Endothelial cell (in vitro differentiated cells): ENCODE results near the gene CARNS1. TPM values are rescaled to one million over a fixed set of nuclear protein-coding genes. Genes with fewer than 3 reads are reported as not detected.

Experiments
- DNase-seq: peaks from one replicate; pipeline ENCODE4 v3.0.0; 2021; ENCODE audit warnings: low spot score
- H3K27ac Mint-ChIP-seq: one replicate; pipeline ENCODE4 v1.8.0; 2021; ENCODE audit warnings: mixed read lengths, inconsistent platforms; ENCODE audit not compliant: unreplicated experiment
- H3K27me3 Mint-ChIP-seq: one replicate; pipeline ENCODE4 v1.8.0; 2021; ENCODE audit warnings: mild to moderate bottlenecking, moderate library complexity, mixed read lengths, inconsistent platforms; ENCODE audit not compliant: unreplicated experiment
- H3K36me3 Mint-ChIP-seq: one replicate; pipeline ENCODE4 v1.8.0; 2021; ENCODE audit warnings: mild to moderate bottlenecking, low read depth, mixed read lengths, inconsistent platforms; ENCODE audit not compliant: unreplicated experiment
- H3K4me1 Mint-ChIP-seq: one replicate; pipeline ENCODE4 v1.8.0; 2021; ENCODE audit warnings: mild to moderate bottlenecking, mixed read lengths, inconsistent platforms; ENCODE audit not compliant: unreplicated experiment
- H3K4me3 Mint-ChIP-seq: one replicate; pipeline ENCODE4 v1.8.0; 2021; ENCODE audit warnings: mild to moderate bottlenecking, mixed read lengths, inconsistent platforms; ENCODE audit not compliant: unreplicated experiment
- H3K9me3 Mint-ChIP-seq: one replicate; pipeline ENCODE4 v1.8.0; 2021; ENCODE audit warnings: mixed read lengths, inconsistent platforms; ENCODE audit not compliant: unreplicated experiment
- CTCF ChIP-seq: fragments of 200-600 bp; sonication (generic); IDR thresholded peaks from one replicate; pipeline ENCODE4 v1.5.0; 2021; ENCODE audit warnings: antibody characterized with exemption; ENCODE audit not compliant: unreplicated experiment
- total RNA-seq: library from RNA; stranded (reverse); fragmentation: NEBNext Ultra II Directional; extraction: Animal tissue kit (Norgen Biotek cat#: 25700); gene quantifications from one replicate; pipeline ENCODE4 v1.2.1, GENCODE V29; 2021; ENCODE audit not compliant: unreplicated experiment

Gene CARNS1
- total RNA-seq, 1 donor from 2014 or later: not detected

- Mint-ChIP-seq H3K36me3 (peaks cover 12% of the 10 kb centered on the region), H3K9me3 (no peaks in the 10 kb centered on the region), H3K27me3 (peaks cover 13% of the 10 kb centered on the region), H3K4me3 (peak overlapping the region; percentile 51), H3K4me1 (peaks cover 5% of the 10 kb centered on the region), H3K27ac (no peak overlapping the region)
- TF ChIP-seq CTCF: no peak
- DNase-seq: no peak
These were observed 16.1 kb downstream of the CARNS1 start for GRCh38 chr11:67431346-67432249.

GRCh38 chr11:67432655-67433349 lies 17.3 kb downstream of the CARNS1 start:
- H3K4me1 Mint-ChIP-seq: peaks cover 6% of the 10 kb centered on the region
- H3K27ac Mint-ChIP-seq: no peak overlapping the region
- TF ChIP-seq CTCF: no peak
- no peak overlapping the region for H3K4me3 Mint-ChIP-seq
- H3K36me3 Mint-ChIP-seq: peaks cover 16% of the 10 kb centered on the region
- DNase-seq: no peak
- H3K9me3 Mint-ChIP-seq: no peaks in the 10 kb centered on the region
- peaks cover 10% of the 10 kb centered on the region for H3K27me3 Mint-ChIP-seq

GRCh38 chr11:67433536-67434394 lies 18.3 kb downstream of the CARNS1 start:
- no peak overlapping the region for H3K4me3 Mint-ChIP-seq
- no peak for DNase-seq
- H3K27ac Mint-ChIP-seq: peak overlapping the region; percentile 36
- H3K4me1 Mint-ChIP-seq: peaks cover 4% of the 10 kb centered on the region
- H3K27me3 Mint-ChIP-seq: peaks cover 10% of the 10 kb centered on the region
- H3K36me3 Mint-ChIP-seq: peaks cover 17% of the 10 kb centered on the region
- no peak for TF ChIP-seq CTCF
- no peaks in the 10 kb centered on the region for H3K9me3 Mint-ChIP-seq

- Mint-ChIP-seq H3K27me3 (peaks cover 17% of the 10 kb centered on the region), H3K4me1 (peaks cover 8% of the 10 kb centered on the region), H3K4me3 (no peak overlapping the region), H3K36me3 (peaks cover 23% of the 10 kb centered on the region), H3K27ac (no peak overlapping the region), H3K9me3 (no peaks in the 10 kb centered on the region)
- no peak for DNase-seq
- TF ChIP-seq CTCF: no peak
These were observed 19.0 kb downstream of the CARNS1 start for GRCh38 chr11:67434395-67434881.
